ENCODE results near the gene THADA. TPM values are rescaled to one million over a fixed set of nuclear protein-coding genes. Genes with fewer than 3 reads are reported as not detected.

Gene THADA
- total RNA-seq, 2 experiments from 2014 or later, result 32.0 to 32.1 TPM

DNA sequence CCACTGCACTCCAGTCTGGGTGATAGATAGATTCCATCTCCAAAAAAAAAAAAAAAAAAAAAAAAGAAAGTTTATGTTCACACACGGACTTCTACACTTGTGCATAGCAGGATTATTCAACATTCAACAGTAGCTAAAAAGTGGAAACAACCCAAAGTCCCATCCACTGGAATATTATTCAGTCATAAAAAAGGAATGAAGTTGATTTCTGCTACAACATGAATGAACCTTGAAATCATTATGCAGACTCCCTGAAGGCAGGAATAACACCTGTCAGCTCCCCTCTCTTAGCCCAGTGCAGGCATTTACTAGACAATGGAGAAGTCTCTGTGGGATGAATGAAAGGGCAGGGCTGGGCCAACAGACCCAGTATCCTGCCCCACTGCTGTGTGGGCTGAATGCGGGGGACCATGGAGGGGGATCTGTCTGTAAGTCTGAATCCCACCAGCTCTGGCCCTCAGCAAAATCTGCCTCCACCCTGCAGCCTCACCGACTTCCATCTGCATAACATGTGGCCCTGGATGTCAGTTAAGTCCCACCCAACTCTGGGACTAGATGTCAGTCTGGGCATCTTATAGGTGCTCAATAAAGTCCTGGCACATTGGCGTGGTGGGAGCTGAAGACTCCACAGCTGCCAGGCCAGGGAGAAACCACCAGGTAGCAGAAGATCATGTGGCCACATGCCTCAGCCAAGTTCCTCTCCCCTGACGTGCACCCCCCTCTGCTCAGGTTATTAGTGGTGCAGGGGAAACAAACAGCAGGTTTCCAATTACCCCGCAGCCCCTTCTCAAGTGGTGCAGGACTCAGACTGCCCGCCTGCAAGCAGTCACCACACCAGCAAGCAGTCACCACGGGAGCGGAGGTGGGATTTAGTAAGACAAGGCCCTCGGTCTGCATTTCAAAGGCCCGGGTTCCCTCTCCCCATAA is 378.3 kb downstream of the THADA start:
- Mint-ChIP-seq H3K4me3 (no peak overlapping the region), H3K4me1 (peaks cover 46% of the 10 kb centered on the region), H3K27me3 (no peaks in the 10 kb centered on the region), H3K36me3 (peaks cover 16% of the 10 kb centered on the region), H3K27ac (peak overlapping the region; percentile 93), H3K9me3 (ENCODE audit: low read depth) (no peaks in the 10 kb centered on the region)
- no peak for DNase-seq
- no peak for ATAC-seq
- CTCF ChIA-PET, result interaction anchor here (0.6 to 21.1 kb wide), 14 partner anchors 10 to 381 kb away, joined by 3 to 666 read pairs (median 5); partner anchors contain the start of gene ZFP36L2

DNA sequence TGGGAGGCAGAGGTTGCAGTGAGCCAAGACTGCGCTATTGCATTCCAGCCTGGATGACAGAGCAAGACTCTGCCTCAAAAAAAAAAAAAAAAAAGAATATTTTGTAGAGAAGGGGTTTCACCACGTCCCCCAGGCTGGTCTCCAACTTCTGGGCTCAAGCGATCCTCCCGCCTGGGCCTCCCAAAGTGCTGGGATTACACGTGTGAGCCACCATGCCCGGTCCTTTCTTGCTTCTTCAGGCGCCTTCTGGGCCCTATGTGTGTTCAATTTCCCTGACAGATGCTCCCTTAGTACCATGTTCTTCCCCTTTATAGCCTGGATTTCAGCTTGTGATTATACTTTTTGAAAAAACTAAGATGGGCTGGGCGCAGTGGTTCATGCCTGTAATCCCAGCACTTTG is 379.2 kb downstream of the THADA start:
- ATAC-seq, result no peak
- Mint-ChIP-seq H3K4me1 (peaks cover 40% of the 10 kb centered on the region), H3K4me3 (no peak overlapping the region), H3K27ac (no peak overlapping the region), H3K27me3 (no peaks in the 10 kb centered on the region), H3K36me3 (peaks cover 7% of the 10 kb centered on the region), H3K9me3 (ENCODE audit: low read depth) (no peaks in the 10 kb centered on the region)
- no peak for DNase-seq
- CTCF ChIA-PET, result interaction anchor here (0.7 to 21.1 kb wide), 6 partner anchors 12 to 382 kb away, joined by 3 to 666 read pairs (median 26); no protein-coding TSS in a partner anchor

DNA sequence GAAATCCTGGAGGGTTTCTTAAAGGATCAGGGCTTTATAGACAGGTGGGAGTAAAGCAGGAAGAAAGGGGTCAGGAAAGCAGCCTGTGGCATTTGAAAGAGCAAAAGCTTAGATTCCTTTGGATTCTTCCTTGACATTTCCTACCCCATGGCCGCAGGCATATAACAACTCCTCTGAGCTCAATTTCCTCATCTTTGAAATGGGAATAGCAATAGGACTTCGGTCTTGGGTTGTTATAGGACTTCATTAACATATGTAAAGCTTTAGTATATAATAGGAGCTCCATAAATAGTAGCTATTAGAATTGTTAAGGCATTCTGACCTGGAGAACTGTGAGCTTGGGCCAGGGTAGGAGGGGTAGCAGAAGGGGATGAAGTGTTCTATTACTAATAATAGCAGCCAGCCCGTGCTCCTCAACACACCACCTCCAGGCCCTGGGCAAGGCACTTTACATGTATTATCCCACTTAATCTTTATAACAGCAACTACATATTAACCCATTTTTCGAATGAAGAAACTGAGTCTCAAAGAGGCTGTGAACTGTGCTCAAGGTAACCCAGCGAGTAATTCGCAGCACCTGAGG is 380.1 kb downstream of the THADA start:
- peaks cover 34% of the 10 kb centered on the region for H3K4me1 Mint-ChIP-seq
- DNase-seq (no peak), ATAC-seq (no peak)
- H3K27ac Mint-ChIP-seq, result no peak overlapping the region
- H3K27me3 Mint-ChIP-seq, result no peaks in the 10 kb centered on the region
- H3K9me3 Mint-ChIP-seq (ENCODE audit: low read depth), result no peaks in the 10 kb centered on the region
- H3K36me3 Mint-ChIP-seq, result no peaks in the 10 kb centered on the region
- no peak overlapping the region for H3K4me3 Mint-ChIP-seq
- CTCF ChIA-PET, result interaction anchor here (0.6 to 21.1 kb wide), 5 partner anchors 11 to 96 kb away, joined by 3 to 666 read pairs (median 4); partner anchors contain the start of gene ZFP36L2

DNA sequence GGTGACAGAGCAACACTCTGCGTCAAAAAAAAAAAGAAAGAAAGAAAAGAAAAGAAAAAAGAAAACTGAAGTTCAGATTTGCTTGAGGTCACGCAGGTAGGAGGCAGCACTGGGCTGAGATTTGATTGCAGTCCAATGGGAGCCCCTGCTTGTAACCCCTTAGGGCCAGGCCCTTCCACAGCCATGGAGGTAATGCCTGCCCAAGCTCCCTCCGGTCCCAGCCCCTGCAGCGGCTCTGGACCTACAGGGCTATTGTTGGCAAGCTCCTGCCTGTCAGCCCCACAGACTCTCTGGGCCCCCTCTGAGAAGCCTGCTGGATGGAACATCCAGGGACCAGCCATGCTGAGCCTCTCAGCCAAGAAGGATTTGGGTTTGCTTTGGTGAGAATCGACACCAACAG is 381.6 kb downstream of the THADA start:
- H3K27me3 Mint-ChIP-seq, result no peaks in the 10 kb centered on the region
- H3K4me1 Mint-ChIP-seq, result peaks cover 22% of the 10 kb centered on the region
- H3K36me3 Mint-ChIP-seq, result no peaks in the 10 kb centered on the region

DNA sequence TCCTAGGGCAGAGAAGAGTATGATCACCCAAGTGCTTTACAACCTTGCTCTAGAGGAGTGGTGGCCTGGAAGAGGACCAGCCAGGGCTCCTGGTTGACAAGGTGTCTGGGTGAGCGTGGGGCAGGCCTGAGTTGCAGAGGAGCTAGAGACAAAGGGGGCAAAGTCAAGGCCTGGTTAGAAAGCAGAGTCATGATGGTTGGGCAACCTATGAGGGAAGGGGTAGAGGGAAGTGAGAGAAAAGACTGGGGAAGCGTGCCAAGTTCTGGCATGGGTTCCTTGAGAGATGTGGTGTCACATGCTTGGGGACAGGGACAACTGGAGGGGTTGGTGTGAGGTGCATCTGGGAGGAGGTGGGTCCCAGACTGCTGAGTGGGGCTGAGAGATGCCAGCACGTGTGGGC is 382.9 kb downstream of the THADA start:
- Mint-ChIP-seq H3K9me3 (ENCODE audit: low read depth) (no peaks in the 10 kb centered on the region), H3K4me1 (peaks cover 12% of the 10 kb centered on the region), H3K27me3 (no peaks in the 10 kb centered on the region), H3K27ac (no peak overlapping the region), H3K4me3 (no peak overlapping the region), H3K36me3 (no peaks in the 10 kb centered on the region)
- no peak for DNase-seq
- no peak for ATAC-seq
- CTCF ChIA-PET, result interaction anchor here (1.1 to 21.1 kb wide), 5 partner anchors 9 to 84 kb away, joined by 3 to 666 read pairs (median 5); no protein-coding TSS in a partner anchor

More for the DNA sequence above, 381.6 kb downstream of the THADA start:
- ATAC-seq, result no peak
- CTCF ChIA-PET, result interaction anchor here (0.9 to 21.1 kb wide), 3 partner anchors 13 to 85 kb away, joined by 3 to 666 read pairs (median 3); no protein-coding TSS in a partner anchor
- Mint-ChIP-seq H3K27ac (no peak overlapping the region), H3K4me3 (no peak overlapping the region), H3K9me3 (ENCODE audit: low read depth) (no peaks in the 10 kb centered on the region)
- DNase-seq, result no peak

DNA sequence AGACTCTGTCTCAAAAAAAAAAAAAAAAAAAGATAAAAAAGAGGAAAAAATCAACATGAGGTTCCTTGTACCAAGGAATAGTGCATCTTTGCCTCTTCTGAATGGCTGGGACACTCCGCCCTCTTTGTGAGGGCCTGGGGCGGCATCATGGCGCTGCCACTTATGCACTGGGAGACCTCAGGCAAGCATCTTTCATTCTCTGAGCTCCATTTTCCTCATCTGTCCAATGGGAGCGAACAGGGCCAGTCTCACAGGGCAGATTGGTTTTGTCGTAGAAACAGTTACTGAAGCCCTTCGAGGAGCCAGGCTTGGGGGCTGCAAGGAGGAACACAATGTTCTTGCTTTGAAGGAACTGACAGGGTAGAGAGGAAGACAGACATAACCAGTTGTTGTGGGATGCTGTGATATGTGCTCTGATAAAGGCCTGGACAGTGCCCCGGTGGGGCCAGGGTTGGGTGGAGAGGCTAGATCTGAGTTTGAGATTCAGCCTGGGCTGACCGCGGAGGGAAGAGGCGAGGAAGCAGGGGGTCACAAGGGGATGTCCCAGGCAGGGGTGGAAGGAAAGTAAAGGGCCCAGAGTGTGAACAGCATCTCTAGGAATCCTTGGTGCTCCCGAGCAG is 383.5 kb downstream of the THADA start:
- H3K27ac Mint-ChIP-seq, result no peak overlapping the region
- H3K36me3 Mint-ChIP-seq, result no peaks in the 10 kb centered on the region
- no peak overlapping the region for H3K4me3 Mint-ChIP-seq
- peaks cover 7% of the 10 kb centered on the region for H3K4me1 Mint-ChIP-seq
- H3K9me3 Mint-ChIP-seq (ENCODE audit: low read depth), result no peaks in the 10 kb centered on the region
- ATAC-seq (no peak), DNase-seq (no peak)
- CTCF ChIA-PET, result interaction anchor here (1.0 to 1.3 kb wide), 3 partner anchors 8 to 42 kb away, joined by 3 to 5 read pairs (median 4); no protein-coding TSS in a partner anchor
- no peaks in the 10 kb centered on the region for H3K27me3 Mint-ChIP-seq

DNA sequence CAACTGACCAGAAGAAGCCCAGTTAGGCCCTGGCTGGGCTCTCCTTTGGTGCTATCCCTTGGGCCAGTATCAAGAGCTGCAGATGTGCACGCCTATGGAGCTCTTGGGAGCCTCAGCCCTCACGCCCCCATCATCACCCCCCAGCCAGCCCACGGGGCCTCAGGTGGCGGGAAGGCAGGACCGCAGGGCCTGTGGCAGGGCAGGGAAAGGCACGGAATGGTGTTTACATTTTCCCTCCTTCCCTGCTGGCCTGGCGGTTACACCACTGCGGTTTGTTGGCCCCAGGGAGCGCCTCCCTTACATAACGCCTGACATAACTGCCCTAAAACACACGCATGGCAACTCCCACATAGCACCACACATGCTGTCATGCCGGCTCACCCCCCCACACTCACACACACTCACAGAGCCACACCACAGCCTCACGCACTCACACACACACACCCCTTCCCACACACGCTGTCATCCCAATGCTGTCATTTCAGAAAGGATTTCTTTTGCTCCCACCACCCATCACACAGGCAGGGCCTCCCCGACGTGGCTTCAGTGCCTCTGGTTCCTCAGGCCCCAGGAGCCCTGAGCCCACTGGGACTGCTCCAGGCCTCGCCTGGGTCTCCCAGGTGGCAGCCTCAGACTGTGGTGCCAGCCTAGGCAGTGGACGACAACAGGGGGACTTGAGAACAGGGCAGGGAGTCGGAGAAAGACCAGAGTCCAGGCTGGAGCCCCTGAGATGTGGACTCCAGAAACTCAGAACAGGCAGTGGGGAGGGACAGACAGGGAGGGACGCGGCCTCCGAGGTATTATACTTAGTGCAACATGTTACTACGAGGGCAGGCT is 385.2 kb downstream of the THADA start:
- CTCF ChIA-PET, result interaction anchor here (1.1 to 2.0 kb wide), 2 partner anchors 8 to 32 kb away, joined by 4 read pairs; no protein-coding TSS in a partner anchor
- H3K4me3 Mint-ChIP-seq, result no peak overlapping the region
- peaks cover 7% of the 10 kb centered on the region for H3K4me1 Mint-ChIP-seq
- H3K27ac Mint-ChIP-seq, result no peak overlapping the region
- no peaks in the 10 kb centered on the region for H3K36me3 Mint-ChIP-seq
- no peaks in the 10 kb centered on the region for H3K27me3 Mint-ChIP-seq
- DNase-seq (no peak), ATAC-seq (no peak)
- no peaks in the 10 kb centered on the region for H3K9me3 Mint-ChIP-seq (ENCODE audit: low read depth)

DNA sequence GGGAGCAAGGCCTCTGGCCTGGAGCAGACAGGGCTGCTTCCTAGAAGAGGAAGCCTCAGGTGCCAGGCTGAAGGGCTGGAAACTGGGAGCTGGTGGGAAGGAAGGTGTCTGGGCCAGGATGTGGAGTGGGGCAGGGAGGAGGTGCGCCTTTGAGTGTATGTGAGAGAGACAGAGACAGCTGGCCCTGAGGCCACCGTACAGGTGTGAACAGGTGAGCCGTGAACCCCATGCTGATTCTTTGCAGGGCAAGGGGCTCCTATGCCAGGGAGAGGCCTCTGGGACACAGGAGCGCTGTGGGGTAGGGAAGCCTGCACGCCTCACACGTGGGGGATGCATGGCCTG is 385.7 kb downstream of the THADA start:
- peaks cover 7% of the 10 kb centered on the region for H3K4me1 Mint-ChIP-seq
- CTCF ChIA-PET, result interaction anchor here (2.0 kb wide), 1 partner anchor 32 kb away, joined by 4 read pairs; no protein-coding TSS in a partner anchor
- DNase-seq (no peak), ATAC-seq (no peak)
- no peaks in the 10 kb centered on the region for H3K36me3 Mint-ChIP-seq
- H3K27me3 Mint-ChIP-seq, result no peaks in the 10 kb centered on the region
- H3K9me3 Mint-ChIP-seq (ENCODE audit: low read depth), result no peaks in the 10 kb centered on the region
- no peak overlapping the region for H3K4me3 Mint-ChIP-seq
- H3K27ac Mint-ChIP-seq, result no peak overlapping the region

DNA sequence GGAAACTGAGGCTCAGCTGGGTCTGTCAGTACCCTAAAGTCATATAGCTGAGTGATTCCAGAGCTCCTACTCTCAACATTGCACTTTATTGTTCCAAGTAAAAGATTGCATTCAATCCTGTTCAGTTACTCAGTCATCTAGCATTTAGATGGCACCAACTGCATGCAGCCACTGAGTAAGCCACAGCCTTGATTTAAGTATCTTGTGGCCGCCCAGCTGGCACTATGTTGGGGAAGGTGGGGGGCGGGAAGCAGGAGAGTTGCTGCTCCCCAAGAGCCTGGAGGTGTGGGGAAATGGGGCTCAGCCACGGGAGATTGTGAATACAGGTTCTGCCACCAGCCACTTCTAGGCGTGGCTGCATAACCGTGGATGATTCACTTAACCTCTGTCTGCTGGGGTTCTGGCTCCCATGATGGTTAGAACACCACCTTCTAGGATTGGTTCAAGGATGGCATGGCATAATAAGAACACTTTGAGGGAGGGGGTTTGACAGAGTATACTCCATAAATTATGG is 386.6 kb downstream of the THADA start:
- ATAC-seq, result no peak
- no peak overlapping the region for H3K4me3 Mint-ChIP-seq
- CTCF ChIA-PET, result interaction anchor here (0.9 to 1.0 kb wide), 2 partner anchors 14 to 39 kb away, joined by 3 read pairs; no protein-coding TSS in a partner anchor
- no peak for DNase-seq
- no peaks in the 10 kb centered on the region for H3K9me3 Mint-ChIP-seq (ENCODE audit: low read depth)
- no peak overlapping the region for H3K27ac Mint-ChIP-seq
- peaks cover 7% of the 10 kb centered on the region for H3K4me1 Mint-ChIP-seq
- H3K27me3 Mint-ChIP-seq, result no peaks in the 10 kb centered on the region
- H3K36me3 Mint-ChIP-seq, result no peaks in the 10 kb centered on the region

DNA sequence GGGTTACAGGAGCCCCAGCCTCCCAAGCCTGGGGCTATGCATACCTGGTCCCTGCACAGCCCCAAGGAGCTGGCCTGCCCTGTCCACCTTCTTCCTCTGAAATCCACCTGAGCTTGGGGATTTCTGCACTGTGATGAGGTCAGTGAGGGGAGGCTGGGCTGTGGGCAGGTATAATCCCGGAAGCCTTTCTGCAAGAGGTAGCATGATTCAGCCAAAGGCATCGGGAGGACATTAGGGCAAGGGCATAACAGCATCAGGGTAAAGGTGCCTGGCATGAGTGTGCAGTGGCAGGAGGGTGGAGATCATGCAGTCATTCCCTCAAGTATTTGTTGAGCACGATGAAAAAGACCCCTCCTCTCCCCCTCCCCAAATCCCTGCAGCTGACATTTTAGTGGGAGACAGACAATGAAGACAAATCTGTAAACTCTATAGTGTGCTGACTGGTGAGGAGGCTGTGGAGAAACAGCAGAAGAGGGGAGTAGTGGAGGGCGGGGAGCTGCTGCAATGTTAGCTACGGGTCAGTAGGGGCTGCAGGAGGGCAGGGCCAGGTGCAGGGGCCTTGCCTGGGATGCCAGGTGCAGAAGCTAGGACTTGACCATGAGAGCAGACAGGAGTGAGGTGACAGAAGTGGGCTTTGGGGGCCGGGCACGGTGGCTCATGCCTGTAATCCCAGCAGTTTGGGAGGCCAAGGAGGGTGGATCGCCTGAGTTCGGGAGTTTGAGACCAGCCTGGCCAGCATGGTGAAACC is 388.1 kb downstream of the THADA start:
- Mint-ChIP-seq H3K9me3 (ENCODE audit: low read depth) (no peaks in the 10 kb centered on the region), H3K27me3 (no peaks in the 10 kb centered on the region), H3K36me3 (no peaks in the 10 kb centered on the region), H3K4me3 (no peak overlapping the region), H3K27ac (no peak overlapping the region), H3K4me1 (peaks cover 4% of the 10 kb centered on the region)
- no peak for ATAC-seq
- CTCF ChIA-PET, result interaction anchor here (0.7 to 1.7 kb wide), 2 partner anchors 32 to 38 kb away, joined by 3 to 6 read pairs; no protein-coding TSS in a partner anchor
- DNase-seq, result no peak

DNA sequence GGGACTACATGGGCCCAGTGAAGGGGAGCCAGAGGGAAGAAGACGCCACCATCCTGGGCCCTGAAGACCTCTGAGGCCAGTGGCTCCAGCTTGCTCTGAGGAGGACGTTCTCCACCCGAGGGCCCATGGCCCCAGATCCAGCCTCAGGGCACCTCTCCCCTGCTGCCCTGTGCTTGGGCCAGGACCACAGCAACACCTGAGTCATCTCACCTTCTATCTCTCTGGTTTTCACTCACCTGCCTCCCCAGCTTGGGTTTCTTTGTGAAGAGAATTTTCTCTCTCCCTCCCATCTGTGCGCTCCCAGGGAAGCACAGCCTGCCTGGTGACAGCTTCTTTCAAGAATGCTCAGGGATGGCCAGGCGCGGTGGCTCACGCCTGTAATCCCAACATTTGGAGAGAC is 389.2 kb downstream of the THADA start:
- no peak overlapping the region for H3K27ac Mint-ChIP-seq
- no peaks in the 10 kb centered on the region for H3K36me3 Mint-ChIP-seq
- ATAC-seq, result no peak
- no peak overlapping the region for H3K4me3 Mint-ChIP-seq
- peaks cover 11% of the 10 kb centered on the region for H3K4me1 Mint-ChIP-seq
- H3K27me3 Mint-ChIP-seq, result no peaks in the 10 kb centered on the region
- no peaks in the 10 kb centered on the region for H3K9me3 Mint-ChIP-seq (ENCODE audit: low read depth)
- DNase-seq, result no peak
- CTCF ChIA-PET, result interaction anchor here (1.7 kb wide), 1 partner anchor 37 kb away, joined by 6 read pairs; no protein-coding TSS in a partner anchor

DNA sequence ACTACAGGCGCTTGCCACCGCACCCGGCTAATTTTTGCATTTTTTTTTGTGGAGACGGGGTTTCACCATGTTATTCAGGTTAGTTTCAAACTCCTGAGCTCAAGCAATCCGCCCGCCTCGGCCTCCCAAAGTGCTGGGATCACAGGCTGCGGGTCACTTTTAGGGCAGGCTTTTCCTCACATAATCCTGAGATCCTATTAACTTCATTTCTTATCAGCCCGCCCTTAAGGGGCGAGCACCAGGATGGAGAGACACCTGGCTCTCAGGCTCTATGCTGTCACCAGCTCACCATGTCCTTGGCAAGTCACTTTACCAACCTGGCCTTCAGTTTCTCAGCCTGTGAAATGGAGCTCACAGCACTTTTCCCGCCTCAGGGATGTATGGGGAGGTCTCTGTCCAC is 392.5 kb downstream of the THADA start:
- no peaks in the 10 kb centered on the region for H3K36me3 Mint-ChIP-seq

More for the DNA sequence above, 392.5 kb downstream of the THADA start:
- no peaks in the 10 kb centered on the region for H3K9me3 Mint-ChIP-seq (ENCODE audit: low read depth)
- peaks cover 14% of the 10 kb centered on the region for H3K4me1 Mint-ChIP-seq
- CTCF ChIA-PET, result interaction anchor here (0.9 to 2.3 kb wide), 5 partner anchors 9 to 69 kb away, joined by 3 to 7 read pairs (median 4); no protein-coding TSS in a partner anchor
- no peak overlapping the region for H3K27ac Mint-ChIP-seq
- ATAC-seq (no peak), DNase-seq (no peak)
- H3K27me3 Mint-ChIP-seq, result no peaks in the 10 kb centered on the region
- H3K4me3 Mint-ChIP-seq, result no peak overlapping the region

All from activated CD8-positive, alpha-beta memory T cell treated with anti-CD3 and anti-CD28 coated beads, Interleukin-2, amount 10 ng/mL, durations not matched to agents 7 days and 5 days (primary cell).